ENCODE measurements around the gene TEKT2.

TEKT2 gene

DNA sequence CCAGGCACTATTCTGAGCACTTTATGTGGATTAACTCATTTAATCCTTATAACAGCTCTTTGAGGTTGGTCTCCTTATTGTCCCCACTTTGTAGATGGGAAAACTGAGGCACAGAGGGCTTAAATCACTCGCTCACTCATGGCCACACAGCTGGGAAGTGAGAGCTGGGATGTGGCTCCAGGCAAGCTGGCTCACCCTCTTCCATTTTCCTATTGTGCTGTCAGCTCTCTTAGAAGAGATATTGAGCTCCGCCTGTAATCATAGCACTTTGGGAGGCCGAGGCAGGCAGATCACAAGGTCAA lies 45.0 kb downstream of the TEKT2 start:
- DNase-seq (ENCODE audit: low spot score), result no peak

DNA sequence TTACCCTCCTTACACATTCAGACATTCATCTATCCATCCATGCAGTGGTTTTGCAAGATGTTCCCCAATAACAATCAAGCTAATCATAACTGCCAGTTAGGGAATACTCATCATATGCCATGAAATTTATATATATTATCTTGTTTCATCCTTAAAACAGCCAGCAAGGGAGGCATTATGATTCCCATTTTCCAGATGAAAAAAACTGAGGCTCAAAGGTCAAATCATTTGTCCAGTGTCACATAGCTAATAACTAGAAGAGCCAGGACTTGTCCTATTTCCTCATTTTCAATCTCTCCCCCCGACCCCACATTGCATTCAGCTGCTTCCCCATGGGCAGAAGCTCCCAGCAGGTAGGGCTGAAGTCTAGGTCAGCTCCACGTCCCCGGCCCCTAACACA lies 48.1 kb downstream of the TEKT2 start:
- DNase-seq (ENCODE audit: low spot score), result no peak

DNA sequence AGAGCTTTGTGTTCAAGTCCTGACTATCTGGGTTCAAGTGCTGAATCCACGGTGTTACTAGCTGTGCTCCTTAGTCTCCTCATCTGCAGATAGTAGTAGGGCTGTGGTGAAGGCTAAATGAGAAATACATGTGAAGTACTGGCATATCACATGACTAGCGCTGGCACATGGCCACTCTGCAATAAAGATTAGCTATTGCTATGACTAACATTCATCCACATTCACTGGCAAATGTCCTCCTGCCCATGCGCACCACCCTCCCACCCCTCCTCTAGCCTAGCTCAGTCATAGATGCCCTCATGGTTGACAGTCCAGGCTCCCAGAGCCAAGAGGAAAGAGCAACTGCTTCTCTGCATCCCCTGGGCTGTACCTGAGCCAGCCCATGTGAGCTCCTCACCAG lies 49.6 kb downstream of the TEKT2 start:
- DNase-seq (ENCODE audit: low spot score), result peak; percentile 95

DNA sequence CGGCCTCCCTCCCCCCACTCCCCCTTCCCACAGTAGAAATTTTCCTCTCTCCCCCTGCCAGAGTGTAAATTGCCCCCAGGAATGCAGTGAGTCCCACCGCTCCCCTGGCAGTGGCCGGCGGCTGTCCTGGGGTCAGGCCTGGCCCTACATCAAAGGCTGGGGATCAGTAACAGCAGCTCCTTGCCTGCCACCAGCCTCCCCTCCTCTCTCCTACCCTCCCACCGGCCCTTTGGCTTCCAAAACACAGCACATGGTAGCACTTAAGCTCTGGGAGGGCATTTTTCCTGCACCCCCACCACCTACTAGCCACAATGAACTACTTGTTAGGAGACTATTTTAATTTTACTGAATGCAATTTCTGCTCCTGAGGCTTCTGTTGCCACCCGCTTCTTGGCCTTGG lies 50.1 kb downstream of the TEKT2 start:
- DNase-seq (ENCODE audit: low spot score), result no peak

DNA sequence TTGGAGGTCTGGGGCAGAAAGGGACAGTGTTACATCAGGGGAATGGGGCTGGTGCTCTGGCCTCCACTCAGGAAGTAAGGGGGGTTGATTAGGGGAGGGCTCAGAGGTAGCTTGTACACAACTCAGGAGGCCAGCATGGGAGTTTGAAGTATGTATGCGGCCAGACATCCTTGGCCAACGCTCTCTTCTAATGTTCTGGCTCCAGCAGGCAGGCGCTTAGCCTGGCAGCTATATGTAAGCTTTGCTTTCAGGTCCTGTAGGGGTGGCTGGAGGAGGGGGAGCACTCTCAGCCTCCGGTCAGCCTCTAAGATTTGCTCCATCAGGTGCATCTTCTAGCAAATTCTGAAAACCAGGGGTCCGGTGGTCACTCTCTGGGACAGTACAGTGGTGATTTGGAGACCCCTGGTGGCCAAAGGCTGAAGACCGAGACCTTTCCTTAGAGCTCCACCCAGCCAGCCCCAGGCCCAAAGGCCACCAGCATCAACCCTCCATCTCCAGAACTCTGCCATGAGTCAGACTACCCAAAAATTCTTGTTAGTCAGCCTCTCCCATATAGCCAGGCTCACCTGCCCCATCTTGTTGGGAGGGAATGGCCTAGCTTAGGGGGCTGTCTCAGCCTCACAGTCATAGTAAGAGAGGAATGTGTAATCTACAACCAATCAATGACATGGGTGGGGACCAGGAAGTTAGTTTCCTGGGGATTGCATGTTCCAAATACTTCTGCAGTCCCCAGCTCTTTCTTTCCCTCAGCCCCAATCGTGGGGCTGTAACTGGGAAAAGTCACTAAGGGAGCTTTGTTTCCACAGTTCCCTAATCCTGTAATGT lies 50.8 kb downstream of the TEKT2 start:
- peak; percentile 63 for DNase-seq (ENCODE audit: low spot score)

DNA sequence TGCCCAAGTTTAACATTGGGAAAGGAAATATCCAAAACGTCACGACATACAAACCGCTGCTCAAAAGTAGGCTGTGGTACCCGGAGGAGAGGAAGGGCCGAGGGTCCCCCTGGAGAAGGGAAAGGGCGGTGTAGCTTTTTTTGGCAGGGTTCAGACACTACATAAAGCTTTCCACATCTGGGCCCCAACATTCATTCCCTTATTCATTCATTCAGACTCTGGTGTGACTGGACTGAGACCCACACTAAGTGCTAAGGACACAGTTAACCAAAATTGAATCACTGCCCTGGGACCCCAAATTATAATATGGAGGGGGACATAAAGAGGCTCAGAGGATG lies 51.4 kb downstream of the TEKT2 start:
- no peak for DNase-seq (ENCODE audit: low spot score)

DNA sequence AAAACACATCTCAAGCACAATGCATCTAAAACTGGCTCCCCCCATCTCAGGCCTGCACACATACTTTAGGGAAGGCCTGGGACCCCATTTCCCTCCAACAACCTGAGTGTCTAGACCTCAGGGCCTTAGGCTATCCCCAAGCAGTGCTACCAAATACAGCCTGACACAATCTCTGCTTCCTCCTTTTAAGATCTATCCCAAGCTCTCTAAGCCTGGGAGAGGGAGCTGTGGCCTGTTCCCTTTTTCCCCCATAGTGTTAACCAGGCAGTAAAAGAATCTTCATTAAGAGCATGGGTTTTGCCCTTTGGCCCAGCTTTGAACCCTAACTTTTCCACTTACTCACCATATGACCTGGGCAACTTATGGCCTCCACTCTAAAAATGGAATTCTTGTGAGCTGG lies 51.9 kb downstream of the TEKT2 start:
- no peak for DNase-seq (ENCODE audit: low spot score)

DNA sequence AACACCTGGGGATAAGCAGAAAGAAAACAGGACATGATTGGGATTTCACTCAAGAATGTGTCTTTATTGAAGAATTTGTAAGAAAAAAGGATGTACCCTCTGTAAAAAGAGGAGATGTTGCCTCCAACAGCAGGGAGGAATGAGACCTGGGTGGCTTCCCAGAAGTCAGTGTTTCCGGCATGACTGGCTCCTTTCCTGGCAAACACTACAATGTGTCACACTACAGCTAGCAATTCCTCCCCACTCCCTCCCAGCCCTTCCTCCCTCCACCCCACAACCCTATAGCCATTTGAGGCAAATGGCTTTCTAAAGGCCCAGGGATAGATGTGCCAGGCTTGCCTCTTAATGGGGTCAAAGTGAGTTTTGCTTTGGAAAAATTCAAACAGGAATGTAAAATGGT lies 52.6 kb downstream of the TEKT2 start:
- no peak for DNase-seq (ENCODE audit: low spot score)

DNA sequence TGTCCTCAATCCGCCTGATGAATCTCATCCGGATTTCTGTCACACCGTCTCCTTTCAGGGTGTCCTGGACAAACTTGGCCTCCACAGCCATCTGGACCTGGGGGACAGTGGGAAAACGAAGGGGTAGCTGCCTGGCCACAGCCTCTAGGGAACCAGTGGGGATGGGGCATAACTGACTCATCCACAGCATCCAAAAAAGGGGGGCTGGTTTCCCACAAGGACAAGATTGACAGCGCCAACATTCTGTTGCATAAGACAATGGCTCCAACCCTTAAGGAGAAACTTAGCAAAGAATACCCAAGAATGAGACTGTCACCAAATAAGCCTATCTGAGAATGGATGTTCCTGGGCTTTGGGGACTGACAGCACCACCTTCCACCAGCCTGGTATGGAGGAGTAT lies 53.3 kb downstream of the TEKT2 start:
- DNase-seq (ENCODE audit: low spot score), result no peak

DNA sequence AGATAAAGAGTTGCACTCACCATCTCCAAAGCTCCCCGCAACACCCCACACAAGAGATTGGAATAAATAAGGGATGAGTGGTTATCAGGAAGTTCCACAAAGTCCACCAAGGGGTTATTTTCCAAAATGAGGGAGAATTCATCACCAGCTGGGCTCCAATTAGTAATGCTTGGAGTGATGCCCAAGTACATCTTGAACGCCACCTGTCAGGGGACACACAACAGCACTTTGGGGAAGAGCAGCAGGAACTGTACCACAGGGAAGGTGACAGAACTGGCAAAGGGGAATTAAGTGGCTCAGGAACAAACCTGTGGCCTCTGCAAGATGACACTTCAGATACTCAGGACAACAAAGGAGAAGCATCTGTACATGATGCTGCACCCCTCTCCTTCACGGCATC lies 53.9 kb downstream of the TEKT2 start:
- DNase-seq (ENCODE audit: low spot score), result no peak
